HL-60 (cell line): ENCODE results near the gene PITX2.

Experiments
- POLR2AphosphoS5 ChIP-seq: IDR thresholded peaks from 2 replicates; pipeline ENCODE4 v1.6.1; 2012; ENCODE audit warnings: low read depth
- TF ChIP-seq, protein P1 (sequence below): IDR thresholded peaks from one replicate; pipeline ENCODE4 v1.5.1; 2011; ENCODE audit warnings: low read length, control low read depth, inconsistent platforms; ENCODE audit not compliant: insufficient read depth
- TF ChIP-seq, protein P2 (sequence below): IDR thresholded peaks from 2 replicates; pipeline ENCODE4 v1.6.1; 2012; ENCODE audit warnings: low read depth; ENCODE audit not compliant: insufficient replicate concordance

DNA sequence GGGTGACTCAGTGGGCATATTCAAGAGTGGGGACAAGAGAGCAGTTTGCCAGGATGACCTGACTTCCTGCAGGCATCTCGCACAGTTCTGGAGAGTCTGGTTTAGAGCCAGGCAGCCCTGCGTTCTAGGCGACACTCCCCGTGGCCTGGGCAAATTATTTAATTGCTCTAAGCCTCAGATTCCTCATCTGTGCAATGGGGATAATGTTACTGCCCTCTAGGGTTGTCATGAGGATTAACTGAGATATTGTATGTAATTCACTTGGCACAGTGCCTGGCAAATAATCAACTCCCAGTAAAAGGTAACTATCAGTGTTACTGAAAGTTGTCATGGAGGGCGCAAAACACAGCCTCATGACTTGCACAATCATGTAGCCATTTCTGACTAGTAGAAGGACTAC is 48.8 kb upstream of the PITX2 start:
- TF ChIP-seq, protein P1, sequence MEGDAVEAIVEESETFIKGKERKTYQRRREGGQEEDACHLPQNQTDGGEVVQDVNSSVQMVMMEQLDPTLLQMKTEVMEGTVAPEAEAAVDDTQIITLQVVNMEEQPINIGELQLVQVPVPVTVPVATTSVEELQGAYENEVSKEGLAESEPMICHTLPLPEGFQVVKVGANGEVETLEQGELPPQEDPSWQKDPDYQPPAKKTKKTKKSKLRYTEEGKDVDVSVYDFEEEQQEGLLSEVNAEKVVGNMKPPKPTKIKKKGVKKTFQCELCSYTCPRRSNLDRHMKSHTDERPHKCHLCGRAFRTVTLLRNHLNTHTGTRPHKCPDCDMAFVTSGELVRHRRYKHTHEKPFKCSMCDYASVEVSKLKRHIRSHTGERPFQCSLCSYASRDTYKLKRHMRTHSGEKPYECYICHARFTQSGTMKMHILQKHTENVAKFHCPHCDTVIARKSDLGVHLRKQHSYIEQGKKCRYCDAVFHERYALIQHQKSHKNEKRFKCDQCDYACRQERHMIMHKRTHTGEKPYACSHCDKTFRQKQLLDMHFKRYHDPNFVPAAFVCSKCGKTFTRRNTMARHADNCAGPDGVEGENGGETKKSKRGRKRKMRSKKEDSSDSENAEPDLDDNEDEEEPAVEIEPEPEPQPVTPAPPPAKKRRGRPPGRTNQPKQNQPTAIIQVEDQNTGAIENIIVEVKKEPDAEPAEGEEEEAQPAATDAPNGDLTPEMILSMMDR: no peak
- no peak for TF ChIP-seq POLR2AphosphoS5
- TF ChIP-seq, protein P2, sequence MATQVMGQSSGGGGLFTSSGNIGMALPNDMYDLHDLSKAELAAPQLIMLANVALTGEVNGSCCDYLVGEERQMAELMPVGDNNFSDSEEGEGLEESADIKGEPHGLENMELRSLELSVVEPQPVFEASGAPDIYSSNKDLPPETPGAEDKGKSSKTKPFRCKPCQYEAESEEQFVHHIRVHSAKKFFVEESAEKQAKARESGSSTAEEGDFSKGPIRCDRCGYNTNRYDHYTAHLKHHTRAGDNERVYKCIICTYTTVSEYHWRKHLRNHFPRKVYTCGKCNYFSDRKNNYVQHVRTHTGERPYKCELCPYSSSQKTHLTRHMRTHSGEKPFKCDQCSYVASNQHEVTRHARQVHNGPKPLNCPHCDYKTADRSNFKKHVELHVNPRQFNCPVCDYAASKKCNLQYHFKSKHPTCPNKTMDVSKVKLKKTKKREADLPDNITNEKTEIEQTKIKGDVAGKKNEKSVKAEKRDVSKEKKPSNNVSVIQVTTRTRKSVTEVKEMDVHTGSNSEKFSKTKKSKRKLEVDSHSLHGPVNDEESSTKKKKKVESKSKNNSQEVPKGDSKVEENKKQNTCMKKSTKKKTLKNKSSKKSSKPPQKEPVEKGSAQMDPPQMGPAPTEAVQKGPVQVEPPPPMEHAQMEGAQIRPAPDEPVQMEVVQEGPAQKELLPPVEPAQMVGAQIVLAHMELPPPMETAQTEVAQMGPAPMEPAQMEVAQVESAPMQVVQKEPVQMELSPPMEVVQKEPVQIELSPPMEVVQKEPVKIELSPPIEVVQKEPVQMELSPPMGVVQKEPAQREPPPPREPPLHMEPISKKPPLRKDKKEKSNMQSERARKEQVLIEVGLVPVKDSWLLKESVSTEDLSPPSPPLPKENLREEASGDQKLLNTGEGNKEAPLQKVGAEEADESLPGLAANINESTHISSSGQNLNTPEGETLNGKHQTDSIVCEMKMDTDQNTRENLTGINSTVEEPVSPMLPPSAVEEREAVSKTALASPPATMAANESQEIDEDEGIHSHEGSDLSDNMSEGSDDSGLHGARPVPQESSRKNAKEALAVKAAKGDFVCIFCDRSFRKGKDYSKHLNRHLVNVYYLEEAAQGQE: no peak
